Natural killer cell (primary cell): Measurements from ENCODE around the gene DHCR24. TPM values are rescaled to one million over a fixed set of nuclear protein-coding genes. Genes with fewer than 3 reads are reported as not detected.

Experiments
- ATAC-seq, 3 donors: fragments of 150-1000 bp in 2 of 3; fragments of 200-7000 bp in 1 of 3; cut with Tn5 transposase; 1 replicate in 1 of 3; 2 replicates in 2 of 3; pipeline ENCODE4 v1.10.0; 2021; ENCODE audit warnings: mild to moderate bottlenecking in 2 of 3, moderate library complexity in 2 of 3
- DNase-seq, 2 donors: peaks; one replicate each; pipeline versions ENCODE4 v3.0.0 to v3.0.0-alpha.2; 2013 to 2021; ENCODE audit warnings: mixed read lengths in 1 of 2
- H3K27ac ChIP-seq: one replicate; pipeline ENCODE4 v1.5.1; 2013; ENCODE audit warnings: mild to moderate bottlenecking, low read length
- H3K27me3 ChIP-seq: one replicate; pipeline ENCODE4 v1.6.1; 2013; ENCODE audit warnings: low read length; ENCODE audit not compliant: control insufficient read depth, insufficient read depth
- H3K36me3 ChIP-seq: one replicate; pipeline ENCODE4 v1.6.1; 2013; ENCODE audit warnings: low read length; ENCODE audit not compliant: control insufficient read depth, insufficient read depth
- H3K4me1 ChIP-seq: one replicate; pipeline ENCODE4 v1.6.1; 2013; ENCODE audit warnings: low read length; ENCODE audit not compliant: control insufficient read depth, insufficient read depth
- H3K4me3 ChIP-seq: one replicate; pipeline ENCODE4 v1.5.1; 2013; ENCODE audit warnings: low read length
- H3K9me3 ChIP-seq: one replicate; pipeline ENCODE4 v1.6.1; 2013; ENCODE audit warnings: low read length; ENCODE audit not compliant: control insufficient read depth, insufficient read depth
- H3K27ac Mint-ChIP-seq, 2 donors: one replicate each; pipeline ENCODE4 v1.8.0; 2022; ENCODE audit warnings: mild to moderate bottlenecking in 2 of 2, mixed read lengths in 2 of 2, moderate library complexity in 1 of 2
- H3K27me3 Mint-ChIP-seq, 2 donors: one replicate each; pipeline ENCODE4 v1.8.0; 2022; ENCODE audit warnings: low read depth in 2 of 2, mixed read lengths in 2 of 2
- H3K36me3 Mint-ChIP-seq: one replicate; pipeline ENCODE4 v1.8.0; 2022; ENCODE audit warnings: mixed read lengths
- H3K4me1 Mint-ChIP-seq, 2 donors: one replicate each; pipeline ENCODE4 v1.8.0; 2022; ENCODE audit warnings: mixed read lengths in 2 of 2
- H3K4me3 Mint-ChIP-seq: one replicate; pipeline ENCODE4 v1.8.0; 2022; ENCODE audit warnings: mild to moderate bottlenecking, moderate library complexity, mixed read lengths
- H3K9me3 Mint-ChIP-seq, 2 donors: one replicate each; pipeline ENCODE4 v1.8.0; 2022; ENCODE audit warnings: mixed read lengths in 2 of 2
- WGBS: methylation state at CpG from one replicate; pipeline ENCODE4 v1.1.7; 2013; ENCODE audit warnings: missing lambda C conversion rate; ENCODE audit not compliant: insufficient coverage; 5-methylcytosine and 5-hydroxymethylcytosine counted together
- intact Hi-C: fragments of 100-400 bp; cut with micrococcal nuclease; formaldehyde crosslinking; loops from one replicate; pipeline ENCODE4 v1.14.2; 2022
- total RNA-seq, 4 donors: library from RNA; stranded (reverse); fragments of 120-200 nt in 1 of 4; gene quantifications; one replicate each; pipeline versions ENCODE4 v1.2.3 to v1.2.4, GENCODE V29; 2013 to 2022
- TF ChIP-seq, protein P1 (sequence below): fragments of 200-600 bp; IDR thresholded peaks from one replicate; pipeline ENCODE4 v1.8.0; 2022; ENCODE audit warnings: antibody characterized with exemption

DHCR24 gene
- total RNA-seq, 3 donors from 2014 or later (not counting 1 experiment from before 2014, with no cell fraction given): 8.7 to 17.2 (median 10.4) TPM

DNA sequence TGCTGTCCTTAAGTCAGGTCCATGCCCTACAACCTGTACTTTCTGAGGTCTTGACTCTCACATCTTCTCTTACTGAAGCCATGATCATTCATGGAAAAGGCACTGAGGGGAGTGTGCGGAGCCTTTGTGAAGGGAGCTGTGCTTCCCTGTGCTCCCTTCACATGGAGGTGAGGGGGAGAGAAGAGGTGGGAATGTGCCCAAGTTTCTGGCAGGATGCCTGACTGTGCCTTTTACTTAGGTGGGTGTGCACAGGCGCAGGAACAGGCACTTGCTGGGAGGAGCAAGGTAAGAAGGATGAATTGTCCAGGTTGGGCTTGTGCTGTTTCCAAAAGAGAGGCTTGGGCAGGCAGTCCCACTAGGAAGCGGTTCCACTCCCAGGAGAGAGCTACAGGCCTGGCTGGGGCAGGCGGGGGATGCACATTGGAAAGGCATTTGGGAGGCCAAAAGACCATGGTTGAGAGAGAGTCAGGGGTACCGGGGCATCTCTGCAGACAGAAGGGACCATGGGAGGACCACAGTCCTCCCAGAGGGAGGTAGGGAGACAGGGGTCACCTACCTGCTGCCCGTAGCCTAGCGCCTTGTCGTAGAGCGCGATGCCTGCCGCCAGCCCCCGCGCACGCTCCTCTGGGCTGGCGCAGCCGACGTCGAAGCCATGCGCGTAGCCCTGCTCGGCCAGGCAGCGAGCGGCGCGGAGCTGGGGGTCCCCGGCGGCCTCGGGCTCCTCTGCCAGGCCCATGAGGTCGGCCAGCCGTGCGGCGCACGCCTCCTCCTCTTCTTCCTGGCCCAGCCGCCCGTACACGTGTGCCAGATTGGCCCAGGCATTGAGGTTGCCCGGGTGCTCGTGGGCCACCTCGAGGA lies 86.7 kb downstream of the DHCR24 start:
- WGBS: 50% methylated on average over 39 of the region's 39 CpGs
- TF ChIP-seq, protein P1, sequence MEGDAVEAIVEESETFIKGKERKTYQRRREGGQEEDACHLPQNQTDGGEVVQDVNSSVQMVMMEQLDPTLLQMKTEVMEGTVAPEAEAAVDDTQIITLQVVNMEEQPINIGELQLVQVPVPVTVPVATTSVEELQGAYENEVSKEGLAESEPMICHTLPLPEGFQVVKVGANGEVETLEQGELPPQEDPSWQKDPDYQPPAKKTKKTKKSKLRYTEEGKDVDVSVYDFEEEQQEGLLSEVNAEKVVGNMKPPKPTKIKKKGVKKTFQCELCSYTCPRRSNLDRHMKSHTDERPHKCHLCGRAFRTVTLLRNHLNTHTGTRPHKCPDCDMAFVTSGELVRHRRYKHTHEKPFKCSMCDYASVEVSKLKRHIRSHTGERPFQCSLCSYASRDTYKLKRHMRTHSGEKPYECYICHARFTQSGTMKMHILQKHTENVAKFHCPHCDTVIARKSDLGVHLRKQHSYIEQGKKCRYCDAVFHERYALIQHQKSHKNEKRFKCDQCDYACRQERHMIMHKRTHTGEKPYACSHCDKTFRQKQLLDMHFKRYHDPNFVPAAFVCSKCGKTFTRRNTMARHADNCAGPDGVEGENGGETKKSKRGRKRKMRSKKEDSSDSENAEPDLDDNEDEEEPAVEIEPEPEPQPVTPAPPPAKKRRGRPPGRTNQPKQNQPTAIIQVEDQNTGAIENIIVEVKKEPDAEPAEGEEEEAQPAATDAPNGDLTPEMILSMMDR: no peak
- ATAC-seq: no peak
- Mint-ChIP-seq H3K9me3 (no peaks in the 10 kb centered on the region), H3K27me3 (no peaks in the 10 kb centered on the region), H3K4me1 (peaks cover 84 to 88% of the 10 kb centered on the region in 2 donors), H3K27ac (peak overlapping the region; percentile 91 to 95), H3K36me3 (no peaks in the 10 kb centered on the region), H3K4me3 (peak overlapping the region; percentile 92)
- peak in 1 of 2 donors; percentile 12 for DNase-seq
- Histone ChIP-seq H3K27me3 (no peaks in the 10 kb centered on the region), H3K4me1 (peaks cover 57% of the 10 kb centered on the region), H3K36me3 (peaks cover 2% of the 10 kb centered on the region), H3K27ac (peak overlapping the region; percentile 70), H3K4me3 (peak overlapping the region; percentile 80), H3K9me3 (no peaks in the 10 kb centered on the region)
- intact Hi-C loops: loop anchor here (5.0 kb wide), 1 partner anchor 728 kb away; no protein-coding TSS in a partner anchor

Other genes with a start within 250 kb of the DHCR24 start
- gene MROH7, start 245.4 kb downstream of the DHCR24 start, total RNA-seq: under 1 TPM; 0.16 to 0.88 (median 0.33) TPM
- gene TTC4, start 171.3 kb downstream of the DHCR24 start, total RNA-seq: 10 to 100 TPM in 1 of 3 donors, 1 to 10 TPM in 2; 7.8 to 13.6 (median 10.0) TPM
- 1 to 10 TPM in 1 of 3 donors, under 1 TPM in 2; 0.95 to 1.4 (median 0.96) TPM for gene PARS2, start 122.7 kb downstream of the DHCR24 start, total RNA-seq
- gene TTC22, start 85.9 kb downstream of the DHCR24 start, total RNA-seq: 10 to 100 TPM; 17.8 to 30.8 (median 26.5) TPM
- not detected for gene TMEM61, start 93.4 kb upstream of the DHCR24 start, total RNA-seq
- gene BSND, start 111.7 kb upstream of the DHCR24 start, total RNA-seq: not detected
- gene PCSK9, start 152.4 kb upstream of the DHCR24 start, total RNA-seq: not detected